Skeletal muscle tissue (tissue), 4 donors: ENCODE measurements around the gene CRELD1. TPM values are rescaled to one million over a fixed set of nuclear protein-coding genes. Genes with fewer than 3 reads are reported as not detected.

Experiments
- H3K27ac ChIP-seq: one replicate; pipeline ENCODE4 v1.7.0; 2013; ENCODE audit warnings: mild to moderate bottlenecking, low read depth, low read length, inconsistent platforms
- H3K27me3 ChIP-seq, 3 donors: one replicate each; pipeline ENCODE4 v1.7.0; 2013; ENCODE audit warnings: low read length in 3 of 3; ENCODE audit not compliant: control insufficient read depth in 3 of 3, insufficient read depth in 3 of 3
- H3K36me3 ChIP-seq, 3 donors: one replicate each; pipeline ENCODE4 v1.7.0; 2013; ENCODE audit warnings: low read length in 3 of 3; ENCODE audit not compliant: control insufficient read depth in 3 of 3, insufficient read depth in 3 of 3
- H3K4me1 ChIP-seq, 3 donors: one replicate each; pipeline ENCODE4 v1.7.0; 2013; ENCODE audit warnings: low read length in 3 of 3, mild to moderate bottlenecking in 3 of 3; ENCODE audit not compliant: control insufficient read depth in 3 of 3, insufficient read depth in 3 of 3
- H3K4me3 ChIP-seq, 3 donors: one replicate each; pipeline ENCODE4 v1.7.0; 2013; ENCODE audit warnings: low read length in 3 of 3
- H3K9ac ChIP-seq, 3 donors: one replicate each; pipeline ENCODE4 v1.7.0; 2013; ENCODE audit warnings: low read length in 3 of 3, mild to moderate bottlenecking in 3 of 3, moderate library complexity in 2 of 3, low read depth in 1 of 3
- H3K9me3 ChIP-seq, 3 donors: one replicate each; pipeline ENCODE4 v1.7.0; 2013; ENCODE audit warnings: low read length in 3 of 3; ENCODE audit not compliant: control insufficient read depth in 3 of 3
- total RNA-seq: library from RNA; depleted of rRNA; stranded (reverse); fragments of >200 nt; gene quantifications from one replicate; pipeline ENCODE4 v1.2.3, GENCODE V29; 2014
- donor health status: Osteomylitis.

Gene CRELD1
- total RNA-seq, 1 donor from 2014 or later: 12.0 TPM

- peak overlapping the region; percentile 51 to 77 (median 67) for H3K4me3 ChIP-seq
- H3K9me3 ChIP-seq: no peaks in the 10 kb centered on the region
- H3K27me3 ChIP-seq: no peaks in the 10 kb centered on the region
- H3K36me3 ChIP-seq: peaks cover under 1 to 2% (median 1%) of the 10 kb centered on the region in 3 donors
- H3K27ac ChIP-seq: peak overlapping the region; percentile 57
- H3K9ac ChIP-seq: peak overlapping the region; percentile 62 to 87 (median 63)
- peaks cover 32 to 36% (median 33%) of the 10 kb centered on the region in 3 donors for H3K4me1 ChIP-seq
Measured at GRCh38 chr3:9914559-9915253, 18.9 kb upstream of the CRELD1 start.

- peak overlapping the region; percentile 62 to 87 (median 84) for H3K9ac ChIP-seq
- peak overlapping the region; percentile 57 for H3K27ac ChIP-seq
- no peaks in the 10 kb centered on the region for H3K9me3 ChIP-seq
Measured at GRCh38 chr3:9915254-9916141, 18.1 kb upstream of the CRELD1 start.

GRCh38 chr3:9916346-9916733 is 17.3 kb upstream of the CRELD1 start:
- peak overlapping the region; percentile 67 to 82 (median 79) for H3K4me3 ChIP-seq
- H3K9ac ChIP-seq: peak overlapping the region; percentile 86 to 88 (median 86)
- H3K4me1 ChIP-seq: peaks cover 32 to 36% (median 33%) of the 10 kb centered on the region in 3 donors
- no peaks in the 10 kb centered on the region for H3K27me3 ChIP-seq
- H3K9me3 ChIP-seq: no peaks in the 10 kb centered on the region
- peak overlapping the region; percentile 70 for H3K27ac ChIP-seq
- peaks cover 4 to 5% (median 4%) of the 10 kb centered on the region in 3 donors for H3K36me3 ChIP-seq

More at GRCh38 chr3:9915254-9916141, 18.1 kb upstream of the CRELD1 start:
- Histone ChIP-seq H3K27me3 (no peaks in the 10 kb centered on the region), H3K4me1 (peaks cover 32 to 36% (median 33%) of the 10 kb centered on the region in 3 donors), H3K36me3 (peaks cover 4 to 5% (median 4%) of the 10 kb centered on the region in 3 donors), H3K4me3 (peak overlapping the region; percentile 67 to 77 (median 75))

- Histone ChIP-seq H3K27ac (peak within 1 kb of the TSS; percentile 70), H3K4me1 (peaks cover 32 to 36% (median 33%) of the 10 kb centered on the region in 3 donors), H3K36me3 (peaks cover 4 to 5% (median 4%) of the 10 kb centered on the region in 3 donors), H3K9me3 (no peaks in the 10 kb centered on the region), H3K4me3 (peak within 1 kb of the TSS; percentile 67 to 82 (median 79)), H3K27me3 (no peaks in the 10 kb centered on the region), H3K9ac (peak within 1 kb of the TSS; percentile 86 to 88 (median 87))
Measured at GRCh38 chr3:9916734-9917680, 16.6 kb upstream of the CRELD1 start, which contains the start of gene IL17RC. Gene IL17RC (plus strand): TSS chr3:9917098. CDS start chr3:9917316, 218 bp downstream.

- Histone ChIP-seq H3K27ac (peak overlapping the region; percentile 70), H3K27me3 (no peaks in the 10 kb centered on the region), H3K4me1 (peaks cover 32 to 36% (median 33%) of the 10 kb centered on the region in 3 donors), H3K36me3 (peaks cover 4 to 6% (median 5%) of the 10 kb centered on the region in 3 donors), H3K9ac (peak overlapping the region; percentile 81 to 88 (median 86)), H3K4me3 (peak overlapping the region; percentile 67 to 82 (median 79)), H3K9me3 (no peaks in the 10 kb centered on the region)
Measured at GRCh38 chr3:9917820-9918219, 15.8 kb upstream of the CRELD1 start.

GRCh38 chr3:9918261-9919038 is 15.2 kb upstream of the CRELD1 start:
- Histone ChIP-seq H3K36me3 (peaks cover 4 to 7% (median 6%) of the 10 kb centered on the region in 3 donors), H3K4me1 (peaks cover 32 to 36% (median 33%) of the 10 kb centered on the region in 3 donors), H3K9ac (peak overlapping the region in 2 of 3 donors; percentile 81 to 86), H3K4me3 (no peak overlapping the region), H3K9me3 (no peaks in the 10 kb centered on the region), H3K27me3 (no peaks in the 10 kb centered on the region), H3K27ac (peak overlapping the region; percentile 70)

- Histone ChIP-seq H3K27me3 (no peaks in the 10 kb centered on the region), H3K9me3 (no peaks in the 10 kb centered on the region), H3K4me3 (no peak overlapping the region), H3K9ac (no peak overlapping the region), H3K27ac (no peak overlapping the region), H3K4me1 (peaks cover 0 to 7% (median 4%) of the 10 kb centered on the region in 3 donors), H3K36me3 (peaks cover 15 to 40% (median 24%) of the 10 kb centered on the region in 3 donors)
Measured at GRCh38 chr3:9928158-9928557, 5.5 kb upstream of the CRELD1 start.

- Histone ChIP-seq H3K27me3 (no peaks in the 10 kb centered on the region), H3K27ac (no peak overlapping the region), H3K4me3 (no peak overlapping the region), H3K4me1 (peaks cover 18 to 25% (median 24%) of the 10 kb centered on the region in 3 donors), H3K9ac (no peak overlapping the region), H3K9me3 (no peaks in the 10 kb centered on the region), H3K36me3 (peaks cover 9 to 29% (median 10%) of the 10 kb centered on the region in 3 donors)
Measured at GRCh38 chr3:9930804-9931418, 2.7 kb upstream of the CRELD1 start.
